Erythroblast (primary cell): Measurements from ENCODE around the gene MYO5C.

ENCODE experiments used
- GATA1 ChIP-seq: IDR thresholded peaks from 2 replicates; pipeline ENCODE4 v1.6.1; 2011; ENCODE audit warnings: low read depth, mild to moderate bottlenecking, control low read depth, low read length, moderate library complexity
- POLR2A ChIP-seq: IDR thresholded peaks from 2 replicates; pipeline ENCODE4 v1.6.1; 2011; ENCODE audit warnings: mild to moderate bottlenecking, low read length

DNA sequence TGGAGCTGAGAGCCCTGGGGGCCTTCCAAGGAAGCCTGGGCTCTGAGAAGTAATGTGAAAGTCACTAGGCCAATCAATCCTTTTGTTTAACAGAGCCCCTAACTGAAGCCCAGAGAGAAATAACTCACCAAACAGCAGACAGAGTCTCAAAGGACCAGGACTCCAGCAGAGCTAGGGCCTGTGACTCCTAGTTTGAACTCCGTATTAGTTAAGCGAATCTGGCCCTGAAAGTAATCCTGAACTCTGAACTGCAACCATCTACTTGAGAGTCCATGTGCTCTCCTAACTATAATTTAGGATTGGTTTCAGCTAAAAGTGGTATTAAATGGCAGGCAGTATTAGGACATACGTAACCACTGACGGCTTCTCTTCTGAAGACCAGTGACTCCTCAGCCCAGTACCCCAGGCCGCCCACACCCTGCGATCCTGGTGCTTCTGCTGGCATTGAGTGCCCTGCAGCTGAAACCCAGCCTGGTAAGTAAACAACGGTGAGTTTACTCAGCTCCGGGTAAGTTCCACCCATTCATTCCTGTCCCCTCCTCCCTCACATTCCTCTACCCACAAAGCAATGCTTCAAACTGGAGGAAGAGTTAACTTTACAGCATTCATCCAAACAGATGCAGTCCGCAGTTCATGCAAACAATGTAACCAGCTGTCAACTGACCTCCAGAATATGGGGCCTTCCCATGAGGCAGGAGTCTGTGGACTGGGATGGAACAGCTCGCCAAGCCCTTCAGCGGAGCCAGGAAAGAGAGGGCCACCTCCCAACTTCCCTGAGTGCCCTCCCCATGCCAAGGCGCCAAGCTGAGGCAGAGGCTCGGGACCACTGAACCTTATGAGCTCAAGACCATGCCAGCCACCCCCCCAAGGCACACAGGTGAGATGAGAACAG is 7.3 kb downstream of the MYO5C start:
- TF ChIP-seq POLR2A (no peak), GATA1 (no peak)
